Measurements from ENCODE around the gene TM4SF4. TPM values are rescaled to one million over a fixed set of nuclear protein-coding genes. Genes with fewer than 3 reads are reported as not detected.

TM4SF4 gene
- total and polyA plus RNA-seq, 4 donors: 184 to 230 (median 208) TPM

- TF ChIP-seq HNF4G (IDR thresholded peaks at IDR 0.05): no peak
- TF ChIP-seq TAF1 (conservative IDR thresholded peaks at IDR 0.05): no peak
- no peak for TF ChIP-seq FOXA2 (IDR thresholded peaks at IDR 0.05)
- TF ChIP-seq GABPA (IDR thresholded peaks at IDR 0.05 in 1 of 2, conservative IDR thresholded peaks at IDR 0.05 in 1 of 2): no peak
- no peak for TF ChIP-seq FOXA1 (IDR thresholded peaks at IDR 0.05)
- no peak for TF ChIP-seq NR2F2 (IDR thresholded peaks at IDR 0.05)
- no peak for TF ChIP-seq REST (IDR thresholded peaks at IDR 0.05)
- no peak for TF ChIP-seq ZBTB33 (IDR thresholded peaks at IDR 0.05)
- no peak for TF ChIP-seq CTCF (IDR thresholded peaks at IDR 0.05; ENCODE audit: low read depth, low read length, missing input control)
- no peak for TF ChIP-seq JUND (IDR thresholded peaks at IDR 0.05)
- no peak for TF ChIP-seq YY1 (IDR thresholded peaks at IDR 0.05)
- no peak for TF ChIP-seq RAD21 (IDR thresholded peaks at IDR 0.05)
- TF ChIP-seq SP1 (IDR thresholded peaks at IDR 0.05): no peak
- TF ChIP-seq HNF4A (conservative IDR thresholded peaks at IDR 0.05): no peak
- no peak for TF ChIP-seq MAX (IDR thresholded peaks at IDR 0.05)
- no peak for TF ChIP-seq EGR1 (IDR thresholded peaks at IDR 0.05; ENCODE audit: low read depth in 2 of 2)
- no peak for TF ChIP-seq ATF3 (IDR thresholded peaks at IDR 0.05)
- no peak for TF ChIP-seq RXRA (IDR thresholded peaks at IDR 0.05)
- no peak overlapping the region for H3K4me3 ChIP-seq (ENCODE audit: low read depth in 1 of 3, low read length in 3 of 3)
- H3K27ac ChIP-seq (ENCODE audit: low read depth in 1 of 2, low read length in 2 of 2): no peak overlapping the region
- peaks cover 0 to 4% (median 1%) of the 10 kb centered on the region in 4 donors for H3K9me3 ChIP-seq (ENCODE audit: control insufficient read depth in 4 of 4, low read length in 3 of 4)
- DNase-seq (ENCODE audit: low spot score): no peak
- H3K36me3 ChIP-seq (ENCODE audit: control insufficient read depth in 4 of 4, insufficient read depth in 3 of 4, low read depth in 1 of 4, low read length in 3 of 4): no peaks in the 10 kb centered on the region
- no peaks in the 10 kb centered on the region for H3K27me3 ChIP-seq (ENCODE audit: control insufficient read depth in 4 of 4, insufficient read depth in 4 of 4, low read length in 3 of 4)
- no peaks in the 10 kb centered on the region for H3K4me1 ChIP-seq (ENCODE audit: control insufficient read depth in 4 of 4, insufficient read depth in 4 of 4, low read length in 3 of 4)
- H3K9ac ChIP-seq (ENCODE audit: low read depth in 1 of 2, low read length in 2 of 2): no peak overlapping the region
Measured at GRCh38 chr3:149454746-149455145, 19.8 kb upstream of the TM4SF4 start.

All from liver (tissue), 9 donors.